IPS-18c (cell line): ENCODE measurements around the gene FOXP1.

Experiments
- H3K4me3 ChIP-seq: 2 replicates; pipeline ENCODE4 v1.7.0; 2013; ENCODE audit warnings: low read depth, mild to moderate bottlenecking, low read length, moderate library complexity; ENCODE audit not compliant: insufficient read depth
- H3K9me3 ChIP-seq: one replicate; pipeline ENCODE4 v1.6.1; 2013; ENCODE audit warnings: mild to moderate bottlenecking, low read length, moderate library complexity; ENCODE audit not compliant: control insufficient read depth, insufficient read depth

FOXP1 gene

GRCh38 chr3:71317140-71317539 lies 266.4 kb downstream of the FOXP1 start:
- no peak overlapping the region for H3K4me3 ChIP-seq
- H3K9me3 ChIP-seq, result no peaks in the 10 kb centered on the region

- H3K4me3 ChIP-seq, result no peak overlapping the region
- H3K9me3 ChIP-seq, result no peaks in the 10 kb centered on the region
Observed at GRCh38 chr3:71316066-71316777, 267.3 kb downstream of the FOXP1 start.

- Histone ChIP-seq H3K9me3 (no peaks in the 10 kb centered on the region), H3K4me3 (no peak overlapping the region)
Observed at GRCh38 chr3:71315431-71315830, 268.1 kb downstream of the FOXP1 start.

- Histone ChIP-seq H3K9me3 (no peaks in the 10 kb centered on the region), H3K4me3 (no peak overlapping the region)
Observed at GRCh38 chr3:71313844-71314243, 269.7 kb downstream of the FOXP1 start.

- Histone ChIP-seq H3K9me3 (no peaks in the 10 kb centered on the region), H3K4me3 (no peak overlapping the region)
Observed at GRCh38 chr3:71312461-71312860, 271.1 kb downstream of the FOXP1 start.

GRCh38 chr3:71311661-71312046 lies 271.9 kb downstream of the FOXP1 start:
- H3K4me3 ChIP-seq, result no peak overlapping the region
- H3K9me3 ChIP-seq, result no peaks in the 10 kb centered on the region

- H3K9me3 ChIP-seq, result no peaks in the 10 kb centered on the region
- H3K4me3 ChIP-seq, result no peak overlapping the region
Observed at GRCh38 chr3:71310980-71311660, 272.4 kb downstream of the FOXP1 start.

GRCh38 chr3:71310359-71310979 lies 273.1 kb downstream of the FOXP1 start:
- no peak overlapping the region for H3K4me3 ChIP-seq
- H3K9me3 ChIP-seq, result no peaks in the 10 kb centered on the region

GRCh38 chr3:71309886-71310285 lies 273.6 kb downstream of the FOXP1 start:
- Histone ChIP-seq H3K9me3 (no peaks in the 10 kb centered on the region), H3K4me3 (no peak overlapping the region)

- H3K4me3 ChIP-seq, result no peak overlapping the region
Observed at GRCh38 chr3:71309342-71309741, 274.2 kb downstream of the FOXP1 start.

GRCh38 chr3:71308836-71309235 lies 274.7 kb downstream of the FOXP1 start:
- Histone ChIP-seq H3K9me3 (no peaks in the 10 kb centered on the region), H3K4me3 (no peak overlapping the region)

More at GRCh38 chr3:71309342-71309741, 274.2 kb downstream of the FOXP1 start:
- no peaks in the 10 kb centered on the region for H3K9me3 ChIP-seq

- no peaks in the 10 kb centered on the region for H3K9me3 ChIP-seq
- no peak overlapping the region for H3K4me3 ChIP-seq
Observed at GRCh38 chr3:71307991-71308697, 275.4 kb downstream of the FOXP1 start.

GRCh38 chr3:71305231-71306206 lies 278.0 kb downstream of the FOXP1 start:
- H3K9me3 ChIP-seq, result no peaks in the 10 kb centered on the region
- peak overlapping the region; percentile 77 for H3K4me3 ChIP-seq

- Histone ChIP-seq H3K9me3 (no peaks in the 10 kb centered on the region), H3K4me3 (peak overlapping the region; percentile 77; the same call in 1 of the 2 replicates)
Observed at GRCh38 chr3:71304684-71305083, 278.8 kb downstream of the FOXP1 start.

- H3K4me3 ChIP-seq, result peak overlapping the region; percentile 77; the same call in 1 of the 2 replicates
- no peaks in the 10 kb centered on the region for H3K9me3 ChIP-seq
Observed at GRCh38 chr3:71304247-71304646, 279.3 kb downstream of the FOXP1 start.

GRCh38 chr3:71303627-71304200 lies 279.8 kb downstream of the FOXP1 start:
- Histone ChIP-seq H3K4me3 (peak overlapping the region; percentile 77; the same call in 1 of the 2 replicates), H3K9me3 (no peaks in the 10 kb centered on the region)
